Hematopoietic multipotent progenitor cell (in vitro differentiated cells): ENCODE measurements around the gene NPBWR2. TPM values are rescaled to one million over a fixed set of nuclear protein-coding genes. Genes with fewer than 3 reads are reported as not detected.
A peak's percentile ranks its signal among the peaks of the same experiment; 100 is the strongest.
"Not testable (repeated sequence)": the region's sequence is repeated elsewhere in the genome, so short reads cannot be mapped to it uniquely, and the experiment has no call there.

Experiments
- DNase-seq, 3 donors: peaks; one replicate each; pipeline ENCODE4 v3.0.0-alpha.2; 2011 to 2015; ENCODE audit warnings: low read depth in 2 of 3, low spot score in 2 of 3
- total RNA-seq: library from RNA; depleted of rRNA; stranded (reverse); fragments of >200 nt; gene quantifications from one replicate; pipeline ENCODE4 v1.2.3, GENCODE V29; 2012

Gene NPBWR2
- total RNA-seq, 1 donor, result 0.27 TPM

- peak in 1 of 3 donors; percentile 32 for DNase-seq
Observed at GRCh38 chr20:64119681-64120341, 12.4 kb upstream of the NPBWR2 start.

GRCh38 chr20:64119301-64119680 is 11.9 kb upstream of the NPBWR2 start:
- DNase-seq, result no peak

- not testable (repeated sequence) for DNase-seq
Observed at GRCh38 chr20:64117432-64117777, 10.0 kb upstream of the NPBWR2 start.

GRCh38 chr20:64116541-64117431 is 9.4 kb upstream of the NPBWR2 start:
- DNase-seq, result no peak

- DNase-seq, result no peak
Observed at GRCh38 chr20:64116016-64116415, 8.7 kb upstream of the NPBWR2 start.

- DNase-seq, result no peak
Observed at GRCh38 chr20:64115171-64115911, 8.0 kb upstream of the NPBWR2 start.

- no peak for DNase-seq
Observed at GRCh38 chr20:64114356-64114971, 7.1 kb upstream of the NPBWR2 start.

- no peak for DNase-seq
Observed at GRCh38 chr20:64113796-64114355, 6.5 kb upstream of the NPBWR2 start.

GRCh38 chr20:64113444-64113775 is 6.0 kb upstream of the NPBWR2 start:
- DNase-seq, result no peak

GRCh38 chr20:64112691-64113443 is 5.5 kb upstream of the NPBWR2 start:
- DNase-seq, result no peak

GRCh38 chr20:64111841-64112641 is 4.7 kb upstream of the NPBWR2 start:
- DNase-seq, result peak in 2 of 3 donors; percentile 48 to 76

GRCh38 chr20:64110411-64111068 is 3.2 kb upstream of the NPBWR2 start:
- DNase-seq, result no peak

GRCh38 chr20:64109831-64110391 is 2.5 kb upstream of the NPBWR2 start:
- DNase-seq, result no peak

GRCh38 chr20:64108731-64109681 is 1.6 kb upstream of the NPBWR2 start:
- no peak for DNase-seq

GRCh38 chr20:64107736-64108457 is 532 bp upstream of the NPBWR2 start:
- DNase-seq, result peak in 2 of 3 donors; percentile 66 to 78

- DNase-seq, result no peak
Observed at GRCh38 chr20:64106435-64106961, 867 bp downstream of the NPBWR2 start.
